Ovary (tissue), 9 donors: ENCODE measurements around the gene ARHGAP28. TPM values are rescaled to one million over a fixed set of nuclear protein-coding genes. Genes with fewer than 3 reads are reported as not detected.
A peak's percentile ranks its signal among the peaks of the same experiment; 100 is the strongest.

Source experiments
- DNase-seq, 5 donors: peaks; one replicate each; pipeline ENCODE4 v3.0.0-alpha.2; 2019 to 2020
- H3K27ac ChIP-seq, 2 donors: fragments of 200-600 bp; one replicate each; pipeline versions ENCODE4 v1.5.1 to v1.8.0; 2019 to 2022
- H3K27me3 ChIP-seq: fragments of 200-600 bp; one replicate; pipeline ENCODE4 v1.8.0; 2022
- H3K36me3 ChIP-seq: fragments of 200-600 bp; sonication (generic); one replicate; pipeline ENCODE4 v1.5.1; 2019
- H3K4me1 ChIP-seq: one replicate; pipeline ENCODE4 v1.8.1; 2013; ENCODE audit warnings: mild to moderate bottlenecking, moderate library complexity; ENCODE audit not compliant: insufficient read depth
- H3K4me3 ChIP-seq: fragments of 200-600 bp; sonication (generic); one replicate; pipeline ENCODE4 v1.5.1; 2017
- H3K9me3 ChIP-seq, 2 donors: fragments of 200-600 bp in 1 of 2; sonication (generic) in 1 of 2; one replicate each; pipeline versions ENCODE4 v1.5.1 to v1.8.1; 2013 to 2019; ENCODE audit warnings: mild to moderate bottlenecking in 1 of 2, moderate library complexity in 1 of 2
- EP300 ChIP-seq: sonication (generic); formaldehyde crosslinking; IDR thresholded peaks from one replicate; pipeline ENCODE4 v1.6.1; 2017; ENCODE audit warnings: antibody characterized with exemption
- POLR2A ChIP-seq: fragments of 450-650 bp; IDR thresholded peaks from one replicate; pipeline ENCODE4 v1.6.1; 2017; ENCODE audit warnings: antibody characterized with exemption, mild to moderate bottlenecking, moderate library complexity
- WGBS, 3 donors: extraction: QIAGEN DNeasy Blood & Tissue Kit in 1 of 3; methylation state at CpG; one replicate each; pipeline versions ENCODE4 v1.1.5 to v1.1.7; 2013 to 2017; 5-methylcytosine and 5-hydroxymethylcytosine counted together
- intact Hi-C, 4 donors: fragments of 100-400 bp; cut with DNase I; formaldehyde crosslinking; loops; one replicate each; pipeline versions ENCODE4 v1.11.0 to v1.15.1; 2022 to 2023
- polyA plus RNA-seq, 2 donors: library from polyadenylated mRNA; stranded (reverse); fragments of 200-250 nt in 1 of 2; fragments of 350-450 nt in 1 of 2; fragmentation: Illumina TruSeq in 1 of 2; extraction: RNeasy Lipid Tissue Mini Kit (QIAGEN cat#74804) in 1 of 2; gene quantifications; one replicate each; pipeline ENCODE4 v1.2.3, GENCODE V29; 2013 to 2014
- total RNA-seq, 7 donors: library from RNA; depleted of rRNA in 2 of 7; stranded (reverse); fragments of >200 nt in 2 of 7; fragmentation: NEBNext Ultra II Directional in 3 of 7; extraction: Animal tissue kit (Norgen Biotek cat#: 25700) in 3 of 7; gene quantifications; one replicate each; pipeline versions ENCODE4 v1.1.0 to v1.2.4, GENCODE V29; 2016 to 2023
- TF ChIP-seq, protein P1 (sequence below), 3 donors: fragments of 450-650 bp in 2 of 3; fragments of 200-600 bp in 1 of 3; IDR thresholded peaks; one replicate each; pipeline versions ENCODE4 v1.5.1 to v1.8.0; 2016 to 2022; ENCODE audit warnings: antibody characterized with exemption in 3 of 3, mild to moderate bottlenecking in 1 of 3
- donor health status: DM: no; HTN: no; CAD: no; lungs with moderate emphysema.
- donor health status: DM: no; HTN: no; CAD: no.
- donor health status: Bipolar disorder and iron deficiency.
- donor health status: DM: yes; HTN: yes; CAD: no.
- donor health status: DM: no; HTN: no; CAD: no.
- donor health status: DM: yes; HTN: yes; CAD: no.

Gene ARHGAP28
- total and polyA plus RNA-seq, 9 donors, result 5.9 to 28.7 (median 16.9) TPM

DNA sequence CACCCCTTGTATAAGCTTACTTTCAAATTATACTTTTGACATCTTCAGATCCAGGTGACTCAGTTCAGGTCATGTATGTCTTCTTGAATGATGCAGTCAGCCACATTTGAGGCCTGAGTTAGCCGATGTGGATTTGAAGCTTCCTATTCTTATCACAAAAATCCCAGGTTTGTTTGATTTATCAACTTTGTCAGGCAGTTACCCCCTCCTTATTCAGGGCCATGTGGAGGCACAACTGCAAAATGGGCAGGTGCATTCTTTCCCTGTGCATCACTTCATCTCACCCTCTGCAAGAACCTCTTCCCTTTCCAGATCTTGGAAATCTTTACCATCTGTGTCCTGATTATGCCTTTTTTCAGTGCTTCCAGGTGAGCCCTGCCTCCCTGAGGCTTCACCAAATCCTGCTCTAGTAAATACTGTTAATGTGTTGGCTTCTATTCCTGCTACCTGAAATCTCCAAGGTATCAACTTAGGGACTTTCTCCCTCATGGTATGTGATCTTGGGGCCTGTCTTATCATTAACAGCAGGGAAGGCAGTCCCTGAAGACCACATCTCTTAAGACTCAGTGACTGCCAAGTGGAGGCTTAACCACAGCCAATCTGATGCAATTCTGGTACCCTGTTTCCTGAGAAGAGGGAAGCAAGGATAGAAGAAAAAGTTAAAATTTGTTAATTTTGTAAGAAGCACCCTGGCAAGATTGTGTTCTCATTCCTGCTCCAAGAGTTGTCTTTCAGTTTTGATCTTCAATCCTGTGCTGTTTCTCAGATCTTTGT is 9.4 kb upstream of the ARHGAP28 start:
- H3K27ac ChIP-seq, result no peak overlapping the region
- no peaks in the 10 kb centered on the region for H3K36me3 ChIP-seq
- H3K27me3 ChIP-seq, result no peaks in the 10 kb centered on the region
- H3K4me1 ChIP-seq, result no peaks in the 10 kb centered on the region
- no peak overlapping the region for H3K4me3 ChIP-seq
- intact Hi-C loops, result loop anchor here in 2 of 4 donors (10.0 kb wide), 3 partner anchors 95 to 165 kb away; no protein-coding TSS in a partner anchor
- TF ChIP-seq EP300, result no peak
- no peak for TF ChIP-seq POLR2A
- TF ChIP-seq, protein P1, sequence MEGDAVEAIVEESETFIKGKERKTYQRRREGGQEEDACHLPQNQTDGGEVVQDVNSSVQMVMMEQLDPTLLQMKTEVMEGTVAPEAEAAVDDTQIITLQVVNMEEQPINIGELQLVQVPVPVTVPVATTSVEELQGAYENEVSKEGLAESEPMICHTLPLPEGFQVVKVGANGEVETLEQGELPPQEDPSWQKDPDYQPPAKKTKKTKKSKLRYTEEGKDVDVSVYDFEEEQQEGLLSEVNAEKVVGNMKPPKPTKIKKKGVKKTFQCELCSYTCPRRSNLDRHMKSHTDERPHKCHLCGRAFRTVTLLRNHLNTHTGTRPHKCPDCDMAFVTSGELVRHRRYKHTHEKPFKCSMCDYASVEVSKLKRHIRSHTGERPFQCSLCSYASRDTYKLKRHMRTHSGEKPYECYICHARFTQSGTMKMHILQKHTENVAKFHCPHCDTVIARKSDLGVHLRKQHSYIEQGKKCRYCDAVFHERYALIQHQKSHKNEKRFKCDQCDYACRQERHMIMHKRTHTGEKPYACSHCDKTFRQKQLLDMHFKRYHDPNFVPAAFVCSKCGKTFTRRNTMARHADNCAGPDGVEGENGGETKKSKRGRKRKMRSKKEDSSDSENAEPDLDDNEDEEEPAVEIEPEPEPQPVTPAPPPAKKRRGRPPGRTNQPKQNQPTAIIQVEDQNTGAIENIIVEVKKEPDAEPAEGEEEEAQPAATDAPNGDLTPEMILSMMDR (IDR thresholded peaks at IDR 0.05), result no peak
- no peaks in the 10 kb centered on the region for H3K9me3 ChIP-seq
- WGBS, 3 donors, result 5 to 87% (median 86%) methylated on average over 1 of the region's 1 CpG
- no peak for DNase-seq

DNA sequence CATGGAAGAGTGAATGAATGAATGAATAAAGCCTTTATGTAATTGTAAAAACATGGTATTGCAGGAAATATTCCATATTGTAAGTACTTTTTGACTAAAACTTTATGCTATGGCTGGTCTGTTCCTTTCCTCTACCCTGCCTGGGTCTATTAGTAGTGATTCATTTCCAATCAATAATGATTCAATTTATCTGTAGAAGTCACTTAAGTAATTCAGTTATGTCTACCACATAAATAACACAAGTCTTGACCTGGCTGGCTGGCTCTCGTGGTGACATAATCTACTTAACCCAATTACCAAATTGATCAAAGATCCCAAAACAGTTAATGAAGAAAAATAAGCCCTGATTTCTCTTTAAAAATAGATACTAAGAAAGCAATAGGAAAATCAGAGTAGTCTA is 7.8 kb upstream of the ARHGAP28 start:
- Histone ChIP-seq H3K36me3 (no peaks in the 10 kb centered on the region), H3K27me3 (no peaks in the 10 kb centered on the region), H3K27ac (no peak overlapping the region), H3K9me3 (no peaks in the 10 kb centered on the region), H3K4me1 (no peaks in the 10 kb centered on the region), H3K4me3 (no peak overlapping the region)
- WGBS, 3 donors, result 81 to 97% (median 93%) methylated on average over 1 of the region's 1 CpG
- no peak for TF ChIP-seq EP300
- TF ChIP-seq, protein P1 (IDR thresholded peaks at IDR 0.05), result no peak
- TF ChIP-seq POLR2A, result no peak
- DNase-seq, result no peak
- intact Hi-C loops, result loop anchor here in 2 of 4 donors (10.0 kb wide), 3 partner anchors 97 to 163 kb away; no protein-coding TSS in a partner anchor

DNA sequence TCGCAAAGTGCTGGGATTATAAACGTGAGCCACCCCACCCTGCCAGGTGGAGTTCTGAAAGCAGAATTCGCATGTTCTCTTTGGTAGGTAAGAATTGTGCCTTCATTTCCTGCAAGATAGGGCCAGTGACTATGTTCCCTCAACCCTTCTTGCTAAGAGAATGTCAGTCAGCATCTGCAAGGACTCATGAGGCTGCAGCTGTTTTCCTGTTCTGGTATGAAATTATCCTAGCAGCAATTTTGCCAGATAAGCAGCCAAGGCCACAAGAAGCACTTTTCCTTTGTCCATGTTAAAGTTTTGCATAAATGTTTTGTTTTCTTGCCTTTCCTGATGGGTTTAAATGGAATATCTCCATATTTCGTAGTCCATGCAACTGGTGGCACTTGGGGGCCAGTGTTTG is 6.8 kb upstream of the ARHGAP28 start:
- H3K27ac ChIP-seq, result peak overlapping the region in 1 of 2 donors; percentile 50
- intact Hi-C loops, result loop anchor here in 2 of 4 donors (10.0 kb wide), 3 partner anchors 98 to 162 kb away; no protein-coding TSS in a partner anchor
- no peaks in the 10 kb centered on the region for H3K4me1 ChIP-seq

DNA sequence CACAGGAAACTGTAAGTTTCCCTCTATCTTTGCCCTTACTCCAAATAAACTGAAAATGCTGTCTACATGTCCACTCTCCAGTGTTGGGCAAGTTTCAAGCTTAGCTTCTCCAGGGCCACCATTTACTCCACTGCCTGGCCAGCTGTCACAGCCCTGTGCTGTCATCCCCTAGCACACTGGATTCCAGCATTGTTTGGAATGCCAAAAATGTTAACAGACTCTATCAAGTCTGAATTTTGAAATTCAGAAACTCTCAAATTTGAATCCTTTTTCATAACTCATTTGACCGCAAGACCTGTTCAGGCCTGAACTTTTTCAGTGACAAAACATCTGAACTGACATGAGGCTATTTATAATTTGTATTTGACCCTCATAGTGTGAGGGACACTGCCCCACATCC is 5.2 kb upstream of the ARHGAP28 start:
- Histone ChIP-seq H3K4me3 (no peak overlapping the region), H3K4me1 (no peaks in the 10 kb centered on the region), H3K27ac (no peak overlapping the region), H3K9me3 (no peaks in the 10 kb centered on the region), H3K36me3 (no peaks in the 10 kb centered on the region), H3K27me3 (no peaks in the 10 kb centered on the region)
- TF ChIP-seq EP300 (no peak), POLR2A (no peak)
- TF ChIP-seq, protein P1 (IDR thresholded peaks at IDR 0.05), result no peak
- 86 to 100% (median 95%) methylated on average over 1 of the region's 1 CpG for WGBS, 3 donors
- intact Hi-C loops, result loop anchor here in 2 of 4 donors (10.0 kb wide), 3 partner anchors 100 to 160 kb away; no protein-coding TSS in a partner anchor
- DNase-seq, result no peak

More for the DNA sequence above, 6.8 kb upstream of the ARHGAP28 start:
- peak in 3 of 5 donors; percentile 35 to 54 (median 47) for DNase-seq
- TF ChIP-seq, protein P1 (IDR thresholded peaks at IDR 0.05), result no peak
- TF ChIP-seq POLR2A, result no peak
- no peak for TF ChIP-seq EP300
- H3K4me3 ChIP-seq, result no peak overlapping the region
- no peaks in the 10 kb centered on the region for H3K9me3 ChIP-seq
- H3K27me3 ChIP-seq, result no peaks in the 10 kb centered on the region
- no peaks in the 10 kb centered on the region for H3K36me3 ChIP-seq
- 39 to 46% (median 41%) methylated on average over 4 of the region's 4 CpGs for WGBS, 3 donors
